Spleen (tissue), 7 donors: ENCODE measurements around the gene LRFN2.

Experiments used
- CTCF ChIP-seq, 11 experiments: fragments of 200-600 bp in 7 of 11; fragments of 450-650 bp in 4 of 11; sonication (generic) in 4 of 11; IDR thresholded peaks in 8 of 11; conservative IDR thresholded peaks in 3 of 11; 1 replicate in 7 of 11; 2 replicates in 4 of 11; pipeline versions ENCODE4 v1.4.0 to v1.8.0; 2016 to 2021; ENCODE audit warnings: antibody characterized with exemption in 11 of 11, inconsistent platforms in 4 of 11, mild to moderate bottlenecking in 1 of 11
- POLR2AphosphoS5 ChIP-seq, 3 donors: sonication (generic); formaldehyde crosslinking; IDR thresholded peaks; one replicate each; pipeline ENCODE4 v1.5.1; 2017; ENCODE audit warnings: antibody characterized with exemption in 3 of 3
- donor health status: DM: no; HTN: no; CAD: no; lungs with moderate emphysema.
- donor health status: DM: no; HTN: no; CAD: no.
- donor health status: DM: no; HTN: no; CAD: no.

GRCh38 chr6:40568062-40568708 is 19.0 kb downstream of the LRFN2 start:
- TF ChIP-seq CTCF (IDR thresholded peaks at IDR 0.05 in 8 of 11, conservative IDR thresholded peaks at IDR 0.05 in 3 of 11), result no peak
- TF ChIP-seq POLR2AphosphoS5 (IDR thresholded peaks at IDR 0.05), result no peak
